SK-N-SH (cell line): Measurements from ENCODE around the gene SH2B3. TPM values are rescaled to one million over a fixed set of nuclear protein-coding genes. Genes with fewer than 3 reads are reported as not detected.

Experiments used
- CTCF ChIA-PET: fragments of 300-600, 350-600 bp; formaldehyde crosslinking; extraction: SDS; loops from one replicate; lab custom pipeline; 2021; lab: Yijun Ruan, JAX
- POLR2A ChIA-PET: fragments of 350-600 bp; sonication (Branson Sonifier 250); formaldehyde crosslinking; extraction: SDS; loops from one replicate; lab custom pipeline; 2020; ENCODE audit warnings: antibody characterized with exemption, inconsistent platforms; lab: Yijun Ruan, JAX
- DNase-seq: peaks from one replicate; pipeline ENCODE4 v3.0.0; 2012
- H2AFZ ChIP-seq: fragments of 200-600 bp; sonication (generic); 2 replicates; pipeline ENCODE4 v1.8.1; 2016; ENCODE audit warnings: antibody characterized with exemption, mild to moderate bottlenecking, low read depth
- H3F3A ChIP-seq: fragments of 200-600 bp; sonication (generic); replicated peaks from 2 replicates; pipeline ENCODE3; 2016; ENCODE audit warnings: antibody characterized with exemption, mild to moderate bottlenecking; ENCODE audit not compliant: insufficient read depth
- H3K27ac ChIP-seq, 2 experiments: fragments of 200-500 bp in 1 of 2; fragments of 200-600 bp in 1 of 2; sonication (Bioruptor generic) in 1 of 2; sonication (generic), shearing (Covaris generic) in 1 of 2; 2 replicates each; pipeline versions ENCODE4 v1.5.1 to v1.6.1; 2014 to 2016; ENCODE audit warnings: low read depth in 2 of 2, inconsistent platforms in 1 of 2, low read length in 1 of 2, mild to moderate bottlenecking in 1 of 2, mixed read lengths in 1 of 2
- H3K27me3 ChIP-seq: fragments of 200-600 bp; sonication (generic), shearing (Covaris generic); 2 replicates; pipeline ENCODE4 v1.6.1; 2016; ENCODE audit warnings: mixed run types; ENCODE audit not compliant: insufficient read depth
- H3K36me3 ChIP-seq, 2 experiments: fragments of 200-500 bp in 1 of 2; fragments of 200-600 bp in 1 of 2; sonication (Bioruptor generic) in 1 of 2; sonication (generic) in 1 of 2; replicated peaks in 1 of 2; 2 replicates each; pipeline versions ENCODE3 to v1.5.1; 2014 to 2016; ENCODE audit warnings: low read length in 1 of 2, mild to moderate bottlenecking in 1 of 2; ENCODE audit not compliant: insufficient read depth in 2 of 2, control insufficient read depth in 1 of 2
- H3K4me1 ChIP-seq, 2 experiments: fragments of 200-500 bp in 1 of 2; fragments of 200-600 bp in 1 of 2; sonication (Bioruptor generic) in 1 of 2; sonication (generic), shearing (Covaris generic) in 1 of 2; 2 replicates each; pipeline versions ENCODE4 v1.5.1 to v1.6.1; 2014 to 2016; ENCODE audit warnings: low read depth in 1 of 2, low read length in 1 of 2, mixed run types in 1 of 2; ENCODE audit not compliant: insufficient read depth in 2 of 2, control insufficient read depth in 1 of 2
- H3K4me2 ChIP-seq: fragments of 200-600 bp; sonication (generic), shearing (Covaris generic); 2 replicates; pipeline ENCODE4 v1.6.1; 2017; ENCODE audit warnings: mixed run types
- H3K4me3 ChIP-seq, 2 experiments: fragments of 200-500 bp in 1 of 2; fragments of 200-600 bp in 1 of 2; sonication (Bioruptor generic) in 1 of 2; sonication (generic), shearing (Covaris generic) in 1 of 2; 2 replicates each; pipeline versions ENCODE4 v1.5.1 to v1.8.1; 2014 to 2016; ENCODE audit warnings: low read depth in 2 of 2, inconsistent platforms in 1 of 2, low read length in 1 of 2, mild to moderate bottlenecking in 1 of 2, mixed read lengths in 1 of 2, moderate library complexity in 1 of 2
- H3K79me2 ChIP-seq: fragments of 200-600 bp; sonication (generic); 2 replicates; pipeline ENCODE4 v1.8.1; 2017; ENCODE audit warnings: mild to moderate bottlenecking; ENCODE audit not compliant: insufficient read depth
- H3K9ac ChIP-seq: fragments of 200-600 bp; sonication (generic); 2 replicates; pipeline ENCODE4 v1.6.1; 2017; ENCODE audit warnings: mixed run types
- H3K9me2 ChIP-seq: fragments of 200-600 bp; sonication (generic); 2 replicates; pipeline ENCODE4 v1.6.1; 2017; ENCODE audit warnings: mixed run types
- H3K9me3 ChIP-seq: fragments of 200-600 bp; sonication (generic); 2 replicates; pipeline ENCODE4 v1.6.1; 2017; ENCODE audit warnings: mixed run types, mild to moderate bottlenecking, moderate library complexity
- H4K20me1 ChIP-seq: fragments of 200-600 bp; sonication (generic); 2 replicates; pipeline ENCODE4 v1.6.1; 2017; ENCODE audit warnings: mild to moderate bottlenecking, mixed run types; ENCODE audit not compliant: insufficient read depth
- CHD2 ChIP-seq: fragments of 150-350 bp; IDR thresholded peaks from 2 replicates; pipeline ENCODE4 v1.6.1; 2018; ENCODE audit warnings: low read length; ENCODE audit not compliant: partially characterized antibody
- EP300 ChIP-seq, 2 experiments: IDR thresholded peaks; 2 replicates each; pipeline versions ENCODE4 v1.4.0 to v1.6.1; 2012; ENCODE audit warnings: borderline replicate concordance in 1 of 2, low read depth in 1 of 2, low read length in 1 of 2
- EZH2phosphoT487 ChIP-seq: fragments of 200-600 bp; sonication (generic); IDR thresholded peaks from 2 replicates; pipeline ENCODE4 v1.6.1; 2017; ENCODE audit warnings: low read depth, mixed run types, mild to moderate bottlenecking, antibody characterized with exemption, moderate library complexity, borderline replicate concordance
- FOSL2 ChIP-seq: IDR thresholded peaks from 2 replicates; pipeline ENCODE4 v1.4.0; 2012; ENCODE audit warnings: low read depth, mild to moderate bottlenecking, moderate library complexity, borderline replicate concordance
- FOXJ3 ChIP-seq: sonication (generic); formaldehyde crosslinking; IDR thresholded peaks from 2 replicates; pipeline ENCODE4 v1.5.1; 2020; ENCODE audit warnings: mild to moderate bottlenecking, missing genetic modification reagents
- FOXM1 ChIP-seq: IDR thresholded peaks from 2 replicates; pipeline ENCODE4 v1.4.0; 2012; ENCODE audit warnings: low read depth, mild to moderate bottlenecking
- GATA2 ChIP-seq: sonication (generic); formaldehyde crosslinking; IDR thresholded peaks from 2 replicates; pipeline ENCODE4 v1.5.0; 2020; ENCODE audit warnings: mild to moderate bottlenecking, missing genetic modification reagents
- MEF2A ChIP-seq: IDR thresholded peaks from 2 replicates; pipeline ENCODE4 v1.4.0; 2012; ENCODE audit warnings: low read depth, borderline replicate concordance
- RAD21 ChIP-seq: IDR thresholded peaks from 2 replicates; pipeline ENCODE4 v1.6.1; 2012; ENCODE audit warnings: mild to moderate bottlenecking, low read length
- RXRA ChIP-seq: IDR thresholded peaks from 2 replicates; pipeline ENCODE4 v1.4.0; 2012; ENCODE audit warnings: low read depth, mild to moderate bottlenecking, borderline replicate concordance
- TAF1 ChIP-seq: IDR thresholded peaks from 2 replicates; pipeline ENCODE4 v1.6.1; 2012; ENCODE audit warnings: low read depth, mild to moderate bottlenecking, low read length, moderate library complexity, borderline replicate concordance
- TEAD4 ChIP-seq: IDR thresholded peaks from 2 replicates; pipeline ENCODE4 v1.4.0; 2012; ENCODE audit warnings: mild to moderate bottlenecking, borderline replicate concordance; ENCODE audit not compliant: insufficient read depth
- WGBS: methylation state at CpG from one replicate; pipeline ENCODE4 v1.1.6; 2017; ENCODE audit warnings: low lambda C conversion rate; 5-methylcytosine and 5-hydroxymethylcytosine counted together
- polyA plus RNA-seq, 3 experiments: library from polyadenylated mRNA; depleted of rRNA; stranded (reverse); fragments of >200 nt; gene quantifications; 2 replicates each; pipeline ENCODE4 v1.2.3, GENCODE V29; 2012
- TF ChIP-seq, protein P1 (sequence below): fragments of 150-350 bp; IDR thresholded peaks from 2 replicates; pipeline ENCODE4 v1.6.1; 2017; ENCODE audit warnings: antibody characterized with exemption, low read length, low read depth, borderline replicate concordance
- TF ChIP-seq, protein P2 (sequence below): IDR thresholded peaks from 2 replicates; pipeline ENCODE4 v1.6.1; 2012; ENCODE audit warnings: mild to moderate bottlenecking, low read depth, low read length, moderate library complexity
- TF ChIP-seq, protein P3 (sequence below): IDR thresholded peaks from 2 replicates; pipeline ENCODE4 v1.4.0; 2012; ENCODE audit warnings: low read depth, borderline replicate concordance

The SH2B3 gene
- polyA plus RNA-seq, 1 of the 3 experiments (the other 2 are of a cell fraction): 15.6 TPM

DNA sequence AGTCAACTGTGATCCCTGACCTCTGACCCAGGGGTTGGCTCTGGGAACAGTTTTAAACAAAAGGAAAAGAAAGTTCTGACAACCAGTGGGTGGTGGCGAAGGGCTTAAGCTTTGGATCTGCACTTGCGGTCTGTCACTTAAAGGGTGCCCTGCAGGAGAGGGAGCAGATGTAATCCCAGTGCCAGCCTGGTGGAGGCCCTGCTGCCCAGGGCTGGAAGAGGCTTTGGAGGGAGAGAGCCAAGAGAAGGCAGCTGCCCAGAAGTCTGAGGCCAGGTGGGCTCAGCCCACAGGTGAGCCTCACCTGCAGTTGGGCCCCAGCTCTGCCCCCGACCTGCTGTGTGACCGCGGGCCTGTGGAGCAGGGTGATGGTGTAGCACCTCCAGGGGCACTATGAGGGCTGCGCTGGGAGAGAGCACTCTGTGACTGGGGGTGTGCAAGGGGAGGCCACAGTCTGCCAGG lies 19.1 kb downstream of the SH2B3 start:
- no peak overlapping the region for H3K27ac ChIP-seq
- H3K27me3 ChIP-seq: no peaks in the 10 kb centered on the region
- H3K79me2 ChIP-seq: peaks cover 98% of the 10 kb centered on the region
- ChIA-PET CTCF (interaction anchor here (0.6 to 1.7 kb wide), 5 partner anchors 13 to 88 kb away, joined by 3 to 9 read pairs (median 3); no protein-coding TSS in a partner anchor), POLR2A (no interaction called here)
- peaks cover 0 to 28% of the 10 kb centered on the region in 2 experiments for H3K36me3 ChIP-seq
- TF ChIP-seq, protein P1, sequence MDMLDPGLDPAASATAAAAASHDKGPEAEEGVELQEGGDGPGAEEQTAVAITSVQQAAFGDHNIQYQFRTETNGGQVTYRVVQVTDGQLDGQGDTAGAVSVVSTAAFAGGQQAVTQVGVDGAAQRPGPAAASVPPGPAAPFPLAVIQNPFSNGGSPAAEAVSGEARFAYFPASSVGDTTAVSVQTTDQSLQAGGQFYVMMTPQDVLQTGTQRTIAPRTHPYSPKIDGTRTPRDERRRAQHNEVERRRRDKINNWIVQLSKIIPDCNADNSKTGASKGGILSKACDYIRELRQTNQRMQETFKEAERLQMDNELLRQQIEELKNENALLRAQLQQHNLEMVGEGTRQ: no peak
- no peak for TF ChIP-seq EZH2phosphoT487
- no peak for TF ChIP-seq TEAD4
- no peak for TF ChIP-seq GATA2 (CRISPR knock-in tag)
- TF ChIP-seq, protein P2, sequence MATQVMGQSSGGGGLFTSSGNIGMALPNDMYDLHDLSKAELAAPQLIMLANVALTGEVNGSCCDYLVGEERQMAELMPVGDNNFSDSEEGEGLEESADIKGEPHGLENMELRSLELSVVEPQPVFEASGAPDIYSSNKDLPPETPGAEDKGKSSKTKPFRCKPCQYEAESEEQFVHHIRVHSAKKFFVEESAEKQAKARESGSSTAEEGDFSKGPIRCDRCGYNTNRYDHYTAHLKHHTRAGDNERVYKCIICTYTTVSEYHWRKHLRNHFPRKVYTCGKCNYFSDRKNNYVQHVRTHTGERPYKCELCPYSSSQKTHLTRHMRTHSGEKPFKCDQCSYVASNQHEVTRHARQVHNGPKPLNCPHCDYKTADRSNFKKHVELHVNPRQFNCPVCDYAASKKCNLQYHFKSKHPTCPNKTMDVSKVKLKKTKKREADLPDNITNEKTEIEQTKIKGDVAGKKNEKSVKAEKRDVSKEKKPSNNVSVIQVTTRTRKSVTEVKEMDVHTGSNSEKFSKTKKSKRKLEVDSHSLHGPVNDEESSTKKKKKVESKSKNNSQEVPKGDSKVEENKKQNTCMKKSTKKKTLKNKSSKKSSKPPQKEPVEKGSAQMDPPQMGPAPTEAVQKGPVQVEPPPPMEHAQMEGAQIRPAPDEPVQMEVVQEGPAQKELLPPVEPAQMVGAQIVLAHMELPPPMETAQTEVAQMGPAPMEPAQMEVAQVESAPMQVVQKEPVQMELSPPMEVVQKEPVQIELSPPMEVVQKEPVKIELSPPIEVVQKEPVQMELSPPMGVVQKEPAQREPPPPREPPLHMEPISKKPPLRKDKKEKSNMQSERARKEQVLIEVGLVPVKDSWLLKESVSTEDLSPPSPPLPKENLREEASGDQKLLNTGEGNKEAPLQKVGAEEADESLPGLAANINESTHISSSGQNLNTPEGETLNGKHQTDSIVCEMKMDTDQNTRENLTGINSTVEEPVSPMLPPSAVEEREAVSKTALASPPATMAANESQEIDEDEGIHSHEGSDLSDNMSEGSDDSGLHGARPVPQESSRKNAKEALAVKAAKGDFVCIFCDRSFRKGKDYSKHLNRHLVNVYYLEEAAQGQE: no peak
- no peak for TF ChIP-seq EP300 (IDR thresholded peaks at IDR 0.05; ENCODE audit: borderline replicate concordance in 1 of 2, low read depth in 1 of 2, low read length in 1 of 2)
- TF ChIP-seq TAF1: no peak
- TF ChIP-seq RAD21: no peak
- TF ChIP-seq FOXJ3: no peak
- TF ChIP-seq RXRA: no peak
- TF ChIP-seq, protein P3, sequence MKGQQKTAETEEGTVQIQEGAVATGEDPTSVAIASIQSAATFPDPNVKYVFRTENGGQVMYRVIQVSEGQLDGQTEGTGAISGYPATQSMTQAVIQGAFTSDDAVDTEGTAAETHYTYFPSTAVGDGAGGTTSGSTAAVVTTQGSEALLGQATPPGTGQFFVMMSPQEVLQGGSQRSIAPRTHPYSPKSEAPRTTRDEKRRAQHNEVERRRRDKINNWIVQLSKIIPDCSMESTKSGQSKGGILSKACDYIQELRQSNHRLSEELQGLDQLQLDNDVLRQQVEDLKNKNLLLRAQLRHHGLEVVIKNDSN: no peak
- no peak for TF ChIP-seq MEF2A
- TF ChIP-seq CHD2: no peak
- TF ChIP-seq FOSL2: no peak
- TF ChIP-seq FOXM1: no peak
- 98% methylated on average over 6 of the region's 6 CpGs for WGBS
- no peaks in the 10 kb centered on the region for H3K9me2 ChIP-seq
- H3K9ac ChIP-seq: no peak overlapping the region
- H3K4me1 ChIP-seq: peaks cover 7 to 16% of the 10 kb centered on the region in 2 experiments; a peak in 2 of 4 replicates
- H3K9me3 ChIP-seq: no peaks in the 10 kb centered on the region
- DNase-seq: no peak
- H3F3A ChIP-seq: no peaks in the 10 kb centered on the region
- H3K4me3 ChIP-seq: no peak overlapping the region
- no peak overlapping the region for H2AFZ ChIP-seq
- no peak overlapping the region for H3K4me2 ChIP-seq
- H4K20me1 ChIP-seq: peaks cover 92% of the 10 kb centered on the region
